Measurements from ENCODE around the gene LEMD2. TPM values are rescaled to one million over a fixed set of nuclear protein-coding genes. Genes with fewer than 3 reads are reported as not detected.
A peak's percentile ranks its signal among the peaks of the same experiment; 100 is the strongest.

The LEMD2 gene
- total RNA-seq, 1 donor = 30.4 TPM

- no peak for DNase-seq (ENCODE audit: low read depth in 2 of 3, low spot score in 2 of 3)
Measured at GRCh38 chr6:33820243-33820642, 31.3 kb upstream of the LEMD2 start.

GRCh38 chr6:33819021-33819420 lies 30.1 kb upstream of the LEMD2 start:
- DNase-seq (ENCODE audit: low read depth in 2 of 3, low spot score in 2 of 3) = no peak

- no peak for DNase-seq (ENCODE audit: low read depth in 2 of 3, low spot score in 2 of 3)
Measured at GRCh38 chr6:33818293-33818692, 29.4 kb upstream of the LEMD2 start.

GRCh38 chr6:33817489-33817888 lies 28.6 kb upstream of the LEMD2 start:
- DNase-seq (ENCODE audit: low read depth in 2 of 3, low spot score in 2 of 3) = no peak

- no peak for DNase-seq (ENCODE audit: low read depth in 2 of 3, low spot score in 2 of 3)
Measured at GRCh38 chr6:33816911-33817310, 28.0 kb upstream of the LEMD2 start.

GRCh38 chr6:33815854-33816253 lies 26.9 kb upstream of the LEMD2 start:
- DNase-seq (ENCODE audit: low read depth in 2 of 3, low spot score in 2 of 3) = peak in 1 of 3 donors; percentile 44

- no peak for DNase-seq (ENCODE audit: low read depth in 2 of 3, low spot score in 2 of 3)
Measured at GRCh38 chr6:33813990-33814985, 25.4 kb upstream of the LEMD2 start.

GRCh38 chr6:33813246-33813904 lies 24.4 kb upstream of the LEMD2 start:
- DNase-seq (ENCODE audit: low read depth in 2 of 3, low spot score in 2 of 3) = no peak

- DNase-seq (ENCODE audit: low read depth in 2 of 3, low spot score in 2 of 3) = peak in 2 of 3 donors; percentile 67 to 83
Measured at GRCh38 chr6:33812669-33813068, 23.7 kb upstream of the LEMD2 start.

GRCh38 chr6:33809594-33809993 lies 20.7 kb upstream of the LEMD2 start:
- peak in 1 of 3 donors; percentile 60 for DNase-seq (ENCODE audit: low read depth in 2 of 3, low spot score in 2 of 3)

GRCh38 chr6:33808641-33809180 lies 19.8 kb upstream of the LEMD2 start:
- no peak for DNase-seq (ENCODE audit: low read depth in 2 of 3, low spot score in 2 of 3)

- DNase-seq (ENCODE audit: low read depth in 2 of 3, low spot score in 2 of 3) = no peak
Measured at GRCh38 chr6:33807606-33808005, 18.7 kb upstream of the LEMD2 start.

GRCh38 chr6:33806841-33807240 lies 17.9 kb upstream of the LEMD2 start:
- no peak for DNase-seq (ENCODE audit: low read depth in 2 of 3, low spot score in 2 of 3)

GRCh38 chr6:33803571-33804053 lies 14.7 kb upstream of the LEMD2 start, which contains the start of gene MLN:
MLN (minus strand) TSS chr6:33804003; CDS start chr6:33801163, 2,840 bp downstream.
- DNase-seq (ENCODE audit: low read depth in 2 of 3, low spot score in 2 of 3) = no peak

- no peak for DNase-seq (ENCODE audit: low read depth in 2 of 3, low spot score in 2 of 3)
Measured at GRCh38 chr6:33802186-33802958, 13.4 kb upstream of the LEMD2 start.

- DNase-seq (ENCODE audit: low read depth in 2 of 3, low spot score in 2 of 3) = no peak
Measured at GRCh38 chr6:33801611-33802010, 12.7 kb upstream of the LEMD2 start.

- DNase-seq (ENCODE audit: low read depth in 2 of 3, low spot score in 2 of 3) = no peak
Measured at GRCh38 chr6:33800248-33800969, 11.5 kb upstream of the LEMD2 start.

- DNase-seq (ENCODE audit: low read depth in 2 of 3, low spot score in 2 of 3) = no peak
Measured at GRCh38 chr6:33799454-33800113, 10.7 kb upstream of the LEMD2 start.

GRCh38 chr6:33798343-33798848 lies 9.5 kb upstream of the LEMD2 start:
- no peak for DNase-seq (ENCODE audit: low read depth in 2 of 3, low spot score in 2 of 3)

All from hematopoietic multipotent progenitor cell (in vitro differentiated cells).